ENCODE measurements around the gene RASGRF1.

GRCh38 chr15:78989701-78990240 lies 100.8 kb downstream of the RASGRF1 start:
- no peak for TF ChIP-seq CTCF (IDR thresholded peaks at IDR 0.05; ENCODE audit: low read length)
- TF ChIP-seq EZH2 (optimal IDR thresholded peaks at IDR 0.05; ENCODE audit: low read depth, low read length): no peak
- no peak for TF ChIP-seq EZH2phosphoT487 (IDR thresholded peaks at IDR 0.05; ENCODE audit: low read length)

All from MM.1S (cell line).